H1 (cell line): Measurements from ENCODE around the gene GPC3. TPM values are rescaled to one million over a fixed set of nuclear protein-coding genes. Genes with fewer than 3 reads are reported as not detected.

Experiments used
- CTCF ChIA-PET: fragments of 300-600 bp; sonication (Branson Sonifier 250); formaldehyde crosslinking; loops from one replicate; lab custom pipeline; 2021; ENCODE audit not compliant: partially characterized antibody; lab: Charles Lee
- POLR2A ChIA-PET: fragments of 300-600 bp; sonication (Branson Sonifier 250); formaldehyde crosslinking; loops from one replicate; lab custom pipeline; 2021; ENCODE audit warnings: inconsistent platforms; ENCODE audit not compliant: partially characterized antibody; lab: Charles Lee
- DNase-seq, 2 experiments: peaks; one replicate each; pipeline versions ENCODE4 v3.0.0 to v3.0.0-alpha.2; 2010 to 2022; ENCODE audit warnings: low spot score in 2 of 2, low read depth in 1 of 2, mixed read lengths in 1 of 2
- FAIRE-seq: peaks from 2 replicates; lab custom pipeline; 2011; peaks lifted over from hg19 to GRCh38; lab: Jason Lieb, UNC
- H2AFZ ChIP-seq: 2 replicates; pipeline ENCODE4 v1.8.1; 2012; ENCODE audit warnings: low read length, inconsistent platforms
- H2AK5ac ChIP-seq: 2 replicates; pipeline ENCODE4 v1.6.1; 2013; ENCODE audit warnings: low read depth, low read length
- H2BK120ac ChIP-seq: replicated peaks from 2 replicates; pipeline ENCODE3; 2013; ENCODE audit warnings: low read depth, low read length, inconsistent platforms
- H2BK12ac ChIP-seq: 2 replicates; pipeline ENCODE4 v1.6.1; 2013; ENCODE audit warnings: low read depth, low read length
- H2BK15ac ChIP-seq: 2 replicates; pipeline ENCODE4 v1.6.1; 2013; ENCODE audit warnings: low read length
- H2BK20ac ChIP-seq: 2 replicates; pipeline ENCODE4 v1.6.1; 2013; ENCODE audit warnings: low read length
- H2BK5ac ChIP-seq: 2 replicates; pipeline ENCODE4 v1.6.1; 2013; ENCODE audit warnings: low read depth, low read length
- H3K14ac ChIP-seq: 2 replicates; pipeline ENCODE4 v1.6.1; 2013; ENCODE audit warnings: inconsistent platforms; ENCODE audit not compliant: insufficient read length
- H3K18ac ChIP-seq: 2 replicates; pipeline ENCODE4 v1.6.1; 2013; ENCODE audit warnings: low read length; ENCODE audit errors: extremely low read depth
- H3K23ac ChIP-seq: 2 replicates; pipeline ENCODE4 v1.6.1; 2013; ENCODE audit warnings: inconsistent platforms; ENCODE audit not compliant: insufficient read length
- H3K23me2 ChIP-seq: 2 replicates; pipeline ENCODE4 v1.6.1; 2013; ENCODE audit warnings: low read depth, low read length
- H3K27ac ChIP-seq: 2 replicates; pipeline ENCODE4 v1.6.1; 2011; ENCODE audit warnings: low read depth, low read length, inconsistent platforms
- H3K27me3 ChIP-seq, 4 experiments: replicated peaks in 1 of 4; 1 replicate in 1 of 4; 2 replicates in 3 of 4; pipeline versions ENCODE4 v1.6.1 to v1.8.1; 2011 to 2013; ENCODE audit warnings: low read length in 3 of 4, mild to moderate bottlenecking in 3 of 4, inconsistent platforms in 2 of 4, mixed read lengths in 2 of 4, moderate library complexity in 1 of 4; ENCODE audit not compliant: control insufficient read depth in 3 of 4, insufficient read depth in 3 of 4; ENCODE audit errors: extremely low read depth in 1 of 4
- H3K36me3 ChIP-seq, 4 experiments: 2 replicates each; pipeline versions ENCODE4 v1.6.1 to v1.8.1; 2011 to 2013; ENCODE audit warnings: mild to moderate bottlenecking in 4 of 4, low read length in 3 of 4, moderate library complexity in 2 of 4, control low read depth in 1 of 4, inconsistent platforms in 1 of 4; ENCODE audit not compliant: insufficient read depth in 4 of 4, control insufficient read depth in 2 of 4
- H3K4ac ChIP-seq: replicated peaks from 2 replicates; pipeline ENCODE3; 2013; ENCODE audit warnings: low read length, low read depth, mixed read lengths, inconsistent platforms; ENCODE audit not compliant: insufficient read length
- H3K4me1 ChIP-seq, 4 experiments: replicated peaks in 1 of 4; 1 replicate in 1 of 4; 2 replicates in 3 of 4; pipeline versions ENCODE4 v1.6.1 to v1.8.1; 2011 to 2013; ENCODE audit warnings: low read length in 3 of 4, inconsistent platforms in 2 of 4, mixed read lengths in 1 of 4; ENCODE audit not compliant: insufficient read depth in 4 of 4, control insufficient read depth in 3 of 4
- H3K4me2 ChIP-seq, 2 experiments: 2 replicates each; pipeline versions ENCODE4 v1.6.1 to v1.8.1; 2011 to 2013; ENCODE audit warnings: low read depth in 2 of 2, low read length in 2 of 2, control low read depth in 1 of 2, inconsistent platforms in 1 of 2, mild to moderate bottlenecking in 1 of 2; ENCODE audit not compliant: insufficient read depth in 1 of 2
- H3K4me3 ChIP-seq, 4 experiments: fragments of 200-600, 300-600 bp in 1 of 4; sonication (generic), shearing (Covaris generic), sonication (Bioruptor Twin) in 1 of 4; 2 replicates each; pipeline versions ENCODE4 v1.5.1 to v1.8.1; 2011 to 2016; ENCODE audit warnings: low read length in 4 of 4, low read depth in 3 of 4, control low read depth in 2 of 4, inconsistent platforms in 2 of 4, mild to moderate bottlenecking in 2 of 4, mixed read lengths in 1 of 4, moderate library complexity in 1 of 4; ENCODE audit not compliant: insufficient read depth in 2 of 4; ENCODE audit errors: extremely low read depth in 1 of 4
- H3K56ac ChIP-seq: replicated peaks from 2 replicates; pipeline ENCODE3; 2013; ENCODE audit warnings: low read depth, mild to moderate bottlenecking, mixed read lengths, low read length, inconsistent platforms; ENCODE audit not compliant: insufficient read length
- H3K79me1 ChIP-seq: 2 replicates; pipeline ENCODE4 v1.6.1; 2013; ENCODE audit warnings: low read depth, low read length, control low read depth
- H3K79me2 ChIP-seq, 2 experiments: 2 replicates each; pipeline versions ENCODE4 v1.6.1 to v1.8.1; 2012 to 2013; ENCODE audit warnings: low read length in 2 of 2, mild to moderate bottlenecking in 2 of 2, inconsistent platforms in 1 of 2; ENCODE audit not compliant: insufficient read depth in 2 of 2, control insufficient read depth in 1 of 2
- H3K9ac ChIP-seq, 4 experiments: replicated peaks in 1 of 4; 1 replicate in 1 of 4; 2 replicates in 3 of 4; pipeline versions ENCODE4 v1.6.1 to v1.8.1; 2011 to 2013; ENCODE audit warnings: low read depth in 3 of 4, low read length in 3 of 4, control low read depth in 2 of 4, mild to moderate bottlenecking in 2 of 4, moderate library complexity in 2 of 4, inconsistent platforms in 1 of 4; ENCODE audit errors: extremely low read depth in 1 of 4
- H3K9me3 ChIP-seq, 2 experiments: 2 replicates each; pipeline versions ENCODE4 v1.6.1 to v1.8.1; 2012 to 2013; ENCODE audit warnings: mild to moderate bottlenecking in 2 of 2, moderate library complexity in 2 of 2, control low read depth in 1 of 2, inconsistent platforms in 1 of 2, low read depth in 1 of 2, low read length in 1 of 2, mixed read lengths in 1 of 2; ENCODE audit not compliant: insufficient read depth in 2 of 2
- H4K20me1 ChIP-seq, 2 experiments: replicated peaks in 1 of 2; 2 replicates each; pipeline versions ENCODE3 to v1.8.1; 2011 to 2013; ENCODE audit warnings: inconsistent platforms in 2 of 2, low read length in 2 of 2, mild to moderate bottlenecking in 1 of 2; ENCODE audit not compliant: insufficient read depth in 2 of 2, control insufficient read depth in 1 of 2
- H4K5ac ChIP-seq: 2 replicates; pipeline ENCODE4 v1.6.1; 2013; ENCODE audit warnings: low read length, low read depth, mixed read lengths, inconsistent platforms; ENCODE audit not compliant: insufficient read length
- H4K8ac ChIP-seq: 2 replicates; pipeline ENCODE4 v1.8.0; 2013; ENCODE audit warnings: mild to moderate bottlenecking, moderate library complexity, low read length, inconsistent platforms; ENCODE audit not compliant: insufficient read depth; ENCODE audit errors: extremely low read depth
- H4K91ac ChIP-seq: replicated peaks from 2 replicates; pipeline ENCODE3; 2013; ENCODE audit warnings: low read length, mixed read lengths, inconsistent platforms; ENCODE audit not compliant: insufficient read length
- EZH2 ChIP-seq: fragments of 200-600 bp; sonication (generic); IDR thresholded peaks from 2 replicates; pipeline ENCODE4 v1.7.1; 2012; ENCODE audit warnings: low read depth, mild to moderate bottlenecking, moderate library complexity, low read length, inconsistent platforms; ENCODE audit not compliant: severe bottlenecking
- polyA plus RNA-seq, 7 experiments: library from polyadenylated mRNA; depleted of rRNA in 3 of 7; stranded (reverse) in 5 of 7; unstranded in 2 of 7; fragments of >200 nt in 5 of 7; fragments of 200-250 nt in 2 of 7; gene quantifications; 1 replicate in 5 of 7; 2 replicates in 1 of 7; 4 replicates in 1 of 7; pipeline versions ENCODE4 v1.2.1 to v1.2.3, GENCODE V29; 2011 to 2013; ENCODE audit warnings: missing spikeins in 2 of 7, mixed read lengths in 2 of 7
- total RNA-seq: library from RNA; stranded (reverse); fragmentation: NEBNext Ultra II Directional; extraction: Animal tissue kit (Norgen Biotek cat#: 25700); gene quantifications from 2 replicates; pipeline ENCODE4 v1.2.1, GENCODE V29; 2021

GPC3 gene
- total and polyA plus RNA-seq, 2 of the 8 experiments (the other 6 are each of a cell fraction or from before 2014, with no cell fraction given) = 64.8 to 71.9 TPM

DNA sequence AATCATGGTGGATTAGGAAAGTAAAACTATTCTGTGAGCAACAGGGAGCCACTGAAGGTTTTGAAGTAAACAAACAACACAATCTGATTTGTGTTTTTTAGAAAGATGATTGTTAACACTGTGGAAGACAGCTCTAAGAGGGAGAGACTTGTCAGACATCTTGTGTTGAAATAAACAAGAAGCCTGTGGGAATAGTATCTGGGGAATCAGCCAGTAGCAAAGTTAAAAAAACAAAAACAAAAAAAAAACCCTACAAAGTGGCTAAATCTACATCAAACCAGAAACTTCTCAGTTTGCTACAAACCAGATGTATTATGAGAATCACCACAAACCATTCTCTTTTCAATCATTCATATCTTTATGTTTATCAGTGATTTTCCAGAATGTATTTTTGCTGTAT lies 444.4 kb downstream of the GPC3 start:
- Histone ChIP-seq H3K9ac (no peak overlapping the region), H3K27me3 (no peaks in the 10 kb centered on the region), H3K14ac (no peak overlapping the region), H2BK120ac (no peak overlapping the region), H3K4me3 (no peak overlapping the region), H3K79me1 (no peaks in the 10 kb centered on the region), H4K20me1 (no peaks in the 10 kb centered on the region), H3K27ac (no peak overlapping the region), H2AFZ (no peak overlapping the region), H4K91ac (no peak overlapping the region), H4K8ac (no peak overlapping the region), H4K5ac (no peak overlapping the region), H3K23ac (no peak overlapping the region), H3K18ac (no peak overlapping the region), H2BK20ac (no peak overlapping the region), H3K23me2 (no peaks in the 10 kb centered on the region), H3K4ac (no peak overlapping the region), H3K4me2 (no peak overlapping the region), H2BK5ac (no peak overlapping the region), H3K79me2 (no peaks in the 10 kb centered on the region), H2BK12ac (no peak overlapping the region), H3K9me3 (peaks cover 0 to 5% of the 10 kb centered on the region in 2 experiments; a peak in 1 of 4 replicates), H3K4me1 (no peaks in the 10 kb centered on the region; a peak in 1 of 7 replicates), H2BK15ac (no peak overlapping the region), H3K36me3 (peaks cover 0 to 2% (median 0%) of the 10 kb centered on the region in 4 experiments; a peak in 1 of 8 replicates), H3K56ac (no peak overlapping the region), H2AK5ac (no peak overlapping the region)
- ChIA-PET CTCF (no interaction called here), POLR2A (no interaction called here)
- no peak for DNase-seq
- TF ChIP-seq EZH2 = no peak
- no peak for FAIRE-seq
